Islet precursor cell (in vitro differentiated cells): Measurements from ENCODE around the gene FBRSL1.
"Not testable (repeated sequence)": the region's sequence is repeated elsewhere in the genome, so short reads cannot be mapped to it uniquely, and the experiment has no call there.

Experiments
- DNase-seq: peaks from one replicate; pipeline ENCODE4 v3.0.0-alpha.2; 2018

Gene FBRSL1

DNA sequence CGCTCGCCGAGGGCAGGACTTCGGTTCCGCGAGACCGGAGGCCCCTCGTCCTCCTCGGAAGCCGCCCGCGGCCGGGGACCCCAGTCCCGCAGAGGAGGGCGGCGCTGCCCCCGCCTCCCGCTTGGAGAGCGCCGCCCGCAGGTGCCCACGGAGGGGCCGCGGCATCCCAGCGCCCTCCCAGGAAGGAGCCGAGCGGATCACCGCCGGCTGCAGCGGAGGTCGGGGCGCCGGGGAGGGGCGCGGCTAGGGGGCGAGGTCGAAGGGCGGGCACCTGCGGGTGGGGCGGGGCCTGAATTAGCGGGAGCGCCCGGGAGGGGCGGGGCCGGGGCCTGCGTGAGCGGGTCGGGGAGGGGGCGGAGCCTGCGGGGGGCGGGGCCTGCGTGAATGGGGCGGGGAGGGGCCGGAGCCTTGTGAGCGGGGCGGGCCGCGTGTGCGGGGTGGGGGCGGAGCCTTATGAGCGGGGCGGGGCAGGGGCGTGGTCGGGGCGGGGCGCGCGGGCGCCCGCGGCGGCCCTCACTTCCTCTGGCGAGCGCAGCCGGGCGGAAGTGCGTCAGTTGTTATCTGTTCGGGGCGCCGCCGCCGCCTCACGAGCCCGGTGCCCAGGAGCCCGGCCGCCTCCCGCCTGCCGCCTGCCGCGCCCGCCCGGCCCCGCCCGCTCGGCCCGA, at the start of gene FBRSL1:
TSS of gene FBRSL1 (plus strand) at position 550 of the 665 bp plus-strand sequence.
- DNase-seq: peak; percentile 97

DNA sequence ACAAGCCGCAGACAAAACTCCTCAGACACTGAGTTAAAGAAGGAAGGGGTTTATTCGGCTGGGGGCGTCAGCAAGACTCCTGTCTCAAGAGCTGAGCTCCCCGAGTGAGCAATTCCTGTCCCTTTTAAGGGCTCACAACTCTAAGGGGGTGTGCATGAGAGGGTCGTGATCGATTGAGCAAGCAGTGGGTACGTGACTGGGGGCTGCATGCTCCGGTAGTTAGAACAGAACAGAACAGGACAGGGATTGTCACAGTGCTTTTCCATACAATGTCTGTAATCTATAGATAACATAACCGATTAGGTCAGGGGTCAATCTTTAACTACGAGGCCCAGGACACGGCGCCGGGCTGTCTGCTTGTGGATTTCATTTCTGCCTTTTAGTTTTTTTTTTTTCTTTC, 49.5 kb upstream of the FBRSL1 start:
- not testable (repeated sequence) for DNase-seq

DNA sequence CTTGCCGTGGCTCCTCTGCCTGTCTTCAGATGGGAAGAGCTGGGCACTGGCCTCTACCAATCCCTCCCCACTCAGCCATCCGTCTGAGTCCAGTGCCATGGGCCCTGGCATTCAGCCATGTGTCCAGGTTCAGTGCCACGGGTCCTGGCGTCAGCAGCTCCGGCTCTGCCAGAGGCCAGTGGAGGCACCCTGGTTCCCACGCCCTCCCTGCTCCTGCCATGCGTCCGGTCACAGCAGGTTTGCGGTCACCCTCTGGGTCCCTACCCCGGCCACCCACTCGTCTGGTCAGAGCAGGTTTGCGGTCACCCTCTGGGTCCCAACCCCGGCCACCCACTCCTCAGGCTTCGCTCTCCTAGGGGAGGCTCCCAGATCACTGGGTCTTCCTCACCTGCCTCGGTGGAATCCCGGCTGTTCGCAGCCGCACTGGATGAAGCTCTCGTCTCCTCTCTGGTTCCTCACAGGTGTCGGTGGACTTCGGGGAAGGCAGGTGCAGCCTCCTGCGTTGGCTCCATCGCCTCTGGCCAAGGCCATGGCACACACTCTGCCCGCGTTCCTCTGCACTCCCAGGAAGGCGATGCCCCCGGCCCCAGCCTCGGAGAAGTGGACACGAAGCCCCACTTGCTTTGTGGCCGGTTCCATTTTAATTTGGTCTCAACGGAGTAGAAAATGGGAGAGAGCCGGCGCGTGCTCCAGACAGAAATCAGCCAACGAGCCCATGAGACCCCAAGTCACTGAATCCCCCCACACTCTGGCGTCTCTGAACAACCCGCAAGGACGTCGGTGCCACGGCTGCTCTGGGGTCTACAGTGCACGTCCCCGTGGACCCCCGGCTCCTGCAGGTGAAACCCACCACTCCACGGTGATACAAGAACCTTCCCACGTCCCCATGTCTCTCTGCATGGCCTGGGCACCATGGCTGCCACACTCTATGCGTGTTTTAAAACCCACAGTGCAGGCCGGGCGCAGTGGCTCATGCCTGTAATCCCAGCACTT, 47.8 kb upstream of the FBRSL1 start:
- DNase-seq: no peak

DNA sequence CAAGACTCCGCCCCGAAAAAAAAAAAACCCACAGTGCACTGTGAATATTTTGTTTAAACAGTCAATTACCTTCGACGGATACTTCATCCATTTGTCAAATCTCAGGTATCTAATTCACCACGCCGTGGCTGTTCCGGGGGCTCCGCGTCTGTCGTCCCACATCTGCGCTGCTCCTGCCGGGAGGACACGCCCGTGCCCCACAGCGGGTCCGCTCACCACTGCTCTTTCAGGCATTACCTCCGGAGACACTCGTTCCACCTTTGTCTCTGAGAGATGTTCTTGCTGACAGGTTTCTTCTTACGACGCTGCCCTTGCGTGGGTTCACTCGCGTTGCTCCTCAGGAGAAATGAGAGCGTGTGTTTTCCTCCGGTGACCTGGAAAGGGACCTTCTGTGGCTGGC, 46.9 kb upstream of the FBRSL1 start:
- DNase-seq: no peak

DNA sequence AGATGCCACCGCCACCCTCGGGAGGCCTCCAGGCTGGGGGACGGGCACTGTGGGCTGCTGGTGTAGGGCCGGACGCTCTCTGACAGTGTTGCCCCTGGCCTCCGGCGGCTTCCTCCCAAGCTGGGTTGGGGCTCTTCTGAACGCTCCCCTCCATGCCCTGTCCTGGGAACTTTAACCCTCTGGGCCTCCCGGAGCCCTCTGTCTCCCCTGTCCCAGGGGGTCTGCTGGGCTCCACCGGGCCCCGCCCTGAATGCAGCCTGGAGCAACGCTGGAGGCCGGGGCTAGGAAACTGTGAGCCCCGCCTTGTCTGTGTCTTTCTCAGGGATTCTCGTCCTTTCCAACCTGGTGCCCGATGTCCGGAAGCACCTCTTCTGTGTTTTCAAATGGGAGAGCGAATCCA, 45.7 kb upstream of the FBRSL1 start:
- DNase-seq: no peak

DNA sequence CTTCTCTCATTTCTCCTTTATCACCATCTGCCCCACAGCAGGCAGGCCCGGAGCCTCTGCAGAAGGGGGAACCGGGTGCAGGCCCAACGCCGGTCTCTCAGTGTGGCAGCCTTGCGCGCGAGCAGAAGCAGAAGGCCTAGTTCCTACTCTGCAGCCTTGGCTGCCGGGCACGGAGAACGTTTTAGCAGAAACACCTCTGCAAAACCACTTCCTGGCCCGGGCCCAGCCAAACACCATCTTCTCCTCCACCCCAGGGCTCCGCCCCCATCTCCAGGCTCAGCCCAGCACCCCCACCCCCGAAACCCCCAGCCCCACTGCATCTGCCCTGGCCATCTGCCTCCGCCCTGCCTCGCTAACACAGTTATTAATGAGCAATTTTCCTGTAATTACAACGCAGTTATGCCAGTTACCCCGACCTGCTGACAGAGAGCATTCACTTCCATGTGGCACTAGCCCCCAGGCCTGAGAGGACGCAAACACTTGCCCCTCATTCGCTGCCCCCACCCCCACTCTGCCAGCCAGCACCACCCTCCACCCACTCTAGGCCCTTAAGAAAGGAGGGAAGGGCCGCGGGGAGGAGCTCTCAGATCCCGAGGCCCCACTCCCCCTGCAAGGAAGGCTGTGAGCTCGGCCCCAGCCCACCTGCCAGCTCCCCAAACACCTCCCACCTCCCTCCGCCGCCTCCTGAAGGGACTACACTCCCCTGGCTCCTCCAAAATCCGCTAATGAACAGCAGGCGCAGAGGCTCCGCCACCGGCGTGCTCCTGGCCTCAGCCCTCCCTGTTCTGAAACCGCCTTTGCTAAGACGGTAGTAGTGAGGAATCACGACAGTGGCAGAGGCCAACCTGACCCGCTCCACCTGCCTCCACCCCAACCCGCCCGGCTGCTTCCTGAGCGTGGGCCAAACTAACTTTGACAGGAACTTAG, 44.7 kb upstream of the FBRSL1 start:
- no peak for DNase-seq

DNA sequence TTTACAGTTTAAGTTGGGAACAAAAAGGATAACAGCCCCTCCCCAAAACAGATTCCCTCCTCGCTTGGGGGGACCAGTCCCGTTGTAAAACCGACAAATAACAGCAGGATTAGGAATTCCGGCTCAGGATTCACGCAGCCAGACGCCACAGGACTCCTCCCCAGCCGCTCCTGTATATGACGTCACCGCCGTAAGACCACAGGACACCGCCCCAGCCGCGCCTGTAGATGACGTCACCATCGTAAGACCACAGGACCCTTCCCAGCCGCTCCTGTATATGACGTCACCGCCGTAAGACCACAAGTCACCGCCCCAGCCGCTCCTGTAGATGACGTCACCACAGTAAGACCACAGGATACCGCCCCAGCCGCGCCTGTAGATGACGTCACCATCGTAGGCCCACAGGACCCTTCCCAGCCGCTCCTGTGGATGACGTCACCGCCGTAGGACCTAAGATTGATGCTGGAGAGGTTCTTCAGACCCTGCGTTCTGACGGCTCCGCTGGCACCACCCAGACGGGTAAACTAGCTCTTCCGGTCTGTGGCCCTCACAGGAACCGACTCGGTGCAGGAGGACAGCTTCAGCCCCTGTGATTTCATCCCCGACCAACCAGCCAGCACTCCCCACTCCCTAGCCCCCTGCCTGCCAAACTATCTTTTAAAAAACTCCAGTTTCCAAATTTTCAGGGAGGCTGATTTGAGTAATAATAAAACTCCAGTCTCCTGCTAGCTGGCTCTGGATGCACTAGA, 43.9 kb upstream of the FBRSL1 start:
- DNase-seq: peak; percentile 90

DNA sequence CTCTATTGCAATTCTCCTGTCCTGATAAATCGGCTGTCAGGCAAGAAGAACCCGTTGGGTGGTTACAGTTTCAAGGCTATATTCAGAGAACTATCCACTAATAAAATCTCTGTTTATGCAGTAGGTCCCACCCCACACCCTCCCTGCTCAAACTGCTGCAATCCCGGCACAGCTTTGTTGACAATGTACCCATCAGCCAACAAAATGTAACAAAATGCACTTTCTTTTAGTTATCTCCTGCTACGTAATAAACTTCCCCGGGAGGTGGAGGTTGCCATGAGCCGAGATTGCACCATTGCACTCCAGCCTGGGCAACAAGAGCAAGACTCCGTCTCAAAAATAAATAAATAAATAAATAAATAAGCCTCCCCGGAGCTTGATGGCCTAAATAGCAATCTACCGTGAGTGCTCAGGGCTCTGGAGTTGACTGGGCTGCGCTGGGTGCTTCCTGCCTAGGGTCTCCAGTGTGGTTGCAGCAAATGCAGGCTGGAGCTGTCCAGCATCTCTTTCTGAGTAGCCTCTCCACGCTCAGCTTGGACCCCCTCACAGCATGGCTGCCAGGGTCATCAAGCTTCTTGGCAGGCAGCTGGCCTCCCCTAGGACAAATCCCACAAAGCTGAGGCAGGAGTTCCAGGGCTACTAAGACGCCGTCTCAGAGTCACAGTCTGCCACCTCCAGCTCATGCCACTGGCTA, 43.2 kb upstream of the FBRSL1 start:
- DNase-seq: no peak

DNA sequence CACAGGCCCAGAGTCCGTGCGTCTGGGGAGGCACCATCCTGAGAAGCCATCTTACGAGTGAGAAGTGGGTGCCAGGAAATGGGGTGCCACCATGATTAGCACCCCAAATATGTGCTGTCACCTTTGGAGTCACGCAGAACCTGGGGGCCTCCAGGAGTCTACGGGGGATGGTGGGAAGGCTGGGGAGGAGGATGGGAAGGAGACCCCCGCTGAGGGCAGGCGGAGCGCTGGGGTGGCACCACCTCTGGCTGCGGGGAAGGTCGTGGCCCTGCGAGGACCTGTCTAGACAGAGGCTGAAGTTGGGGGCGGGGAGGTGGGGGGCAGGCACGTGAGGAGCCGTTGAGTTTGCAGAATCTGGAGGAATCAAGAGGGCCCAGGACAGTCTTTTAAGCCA, 42.6 kb upstream of the FBRSL1 start:
- DNase-seq: no peak

DNA sequence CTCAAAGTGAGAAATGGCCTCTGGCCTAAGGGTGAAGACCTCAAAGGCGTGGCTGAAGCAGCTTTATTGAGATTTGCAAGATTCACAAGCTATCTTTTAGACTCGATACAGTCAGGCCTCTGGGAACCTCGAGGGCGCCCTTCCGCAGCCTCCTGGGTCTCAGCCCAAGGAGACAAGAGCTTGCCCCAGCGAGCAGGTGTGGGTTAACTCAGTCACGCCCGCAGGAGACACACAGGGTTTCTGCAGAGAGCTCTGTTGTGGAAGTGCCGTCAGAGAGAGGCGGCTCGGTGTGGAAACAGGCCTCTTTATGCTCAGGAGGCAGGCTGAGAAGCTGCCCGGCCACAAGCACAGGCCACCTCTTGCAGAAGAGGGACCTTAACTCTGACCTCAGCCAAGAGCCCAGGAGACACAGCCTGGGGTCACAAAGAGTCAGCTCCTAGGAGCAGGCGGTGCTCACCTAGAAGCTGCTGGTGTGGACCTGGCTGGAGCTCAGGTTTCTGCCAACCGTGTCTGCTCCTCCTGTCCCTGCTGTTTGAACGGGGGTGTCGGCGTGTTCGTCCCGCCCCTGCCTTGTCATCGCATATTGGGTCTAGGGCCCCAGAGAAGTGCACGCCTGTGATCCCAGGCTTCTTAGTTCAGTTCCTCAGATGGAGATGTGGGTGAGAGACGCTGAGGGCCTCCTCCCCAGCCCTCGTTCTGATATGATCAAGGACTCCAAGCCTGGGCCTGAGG, 42.1 kb upstream of the FBRSL1 start:
- no peak for DNase-seq

DNA sequence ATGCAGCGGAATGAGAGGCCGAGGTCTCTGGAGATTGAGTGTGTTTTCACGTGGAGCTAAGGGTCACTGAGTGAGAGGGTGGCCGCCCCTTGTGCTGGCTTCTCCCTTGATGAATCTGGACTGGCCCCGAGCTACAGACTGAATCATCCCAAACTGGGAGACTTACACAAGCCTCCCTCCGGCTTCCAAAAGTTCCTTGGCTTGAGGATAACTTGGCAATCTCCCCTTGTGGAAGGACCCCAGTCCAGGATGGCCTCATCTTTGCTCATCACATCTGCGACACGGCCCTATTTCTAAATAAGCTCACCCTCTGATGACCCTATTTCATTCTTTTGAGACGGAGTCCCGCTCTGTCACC, 41.5 kb upstream of the FBRSL1 start:
- no peak for DNase-seq

DNA sequence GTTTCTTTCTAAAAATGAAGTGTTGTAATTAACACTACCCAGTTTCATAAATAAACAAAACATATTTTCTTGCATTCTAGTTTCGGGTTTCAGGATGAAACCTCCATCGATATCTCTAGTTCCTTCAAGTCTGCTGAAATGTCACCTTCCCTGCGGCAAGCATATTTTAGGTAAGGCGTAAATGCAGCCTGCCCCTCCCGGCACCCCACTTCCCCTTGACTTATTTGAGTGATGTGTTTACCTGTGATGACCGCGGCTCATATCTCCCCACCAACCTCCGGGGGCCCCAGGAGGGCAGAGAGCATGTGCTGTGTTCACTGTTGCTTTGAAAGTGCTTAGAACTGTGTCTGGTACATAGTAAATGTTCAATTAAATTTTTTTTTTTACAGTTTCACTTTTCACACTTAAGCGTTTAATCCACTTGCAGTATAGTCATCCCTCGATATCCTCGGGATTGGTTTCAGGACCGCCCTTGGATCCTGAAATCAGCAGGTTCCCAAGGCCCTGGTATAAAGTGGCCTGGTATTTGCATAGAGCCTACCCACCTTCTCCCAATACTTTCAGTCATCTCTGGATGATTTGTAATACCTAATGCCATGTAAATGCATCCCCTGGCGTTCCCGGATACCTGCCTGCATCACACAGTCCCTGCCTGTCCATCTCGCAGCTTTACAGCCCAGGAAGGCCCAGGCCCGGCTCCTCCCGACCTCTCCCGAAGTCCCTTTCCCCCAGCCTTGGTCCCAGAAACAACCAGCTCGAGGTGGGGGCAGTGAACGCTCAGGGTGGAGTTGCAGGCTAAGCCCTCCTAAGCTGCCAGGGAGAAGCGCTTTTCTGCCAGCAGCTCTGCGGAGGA, 40.2 kb upstream of the FBRSL1 start:
- no peak for DNase-seq

DNA sequence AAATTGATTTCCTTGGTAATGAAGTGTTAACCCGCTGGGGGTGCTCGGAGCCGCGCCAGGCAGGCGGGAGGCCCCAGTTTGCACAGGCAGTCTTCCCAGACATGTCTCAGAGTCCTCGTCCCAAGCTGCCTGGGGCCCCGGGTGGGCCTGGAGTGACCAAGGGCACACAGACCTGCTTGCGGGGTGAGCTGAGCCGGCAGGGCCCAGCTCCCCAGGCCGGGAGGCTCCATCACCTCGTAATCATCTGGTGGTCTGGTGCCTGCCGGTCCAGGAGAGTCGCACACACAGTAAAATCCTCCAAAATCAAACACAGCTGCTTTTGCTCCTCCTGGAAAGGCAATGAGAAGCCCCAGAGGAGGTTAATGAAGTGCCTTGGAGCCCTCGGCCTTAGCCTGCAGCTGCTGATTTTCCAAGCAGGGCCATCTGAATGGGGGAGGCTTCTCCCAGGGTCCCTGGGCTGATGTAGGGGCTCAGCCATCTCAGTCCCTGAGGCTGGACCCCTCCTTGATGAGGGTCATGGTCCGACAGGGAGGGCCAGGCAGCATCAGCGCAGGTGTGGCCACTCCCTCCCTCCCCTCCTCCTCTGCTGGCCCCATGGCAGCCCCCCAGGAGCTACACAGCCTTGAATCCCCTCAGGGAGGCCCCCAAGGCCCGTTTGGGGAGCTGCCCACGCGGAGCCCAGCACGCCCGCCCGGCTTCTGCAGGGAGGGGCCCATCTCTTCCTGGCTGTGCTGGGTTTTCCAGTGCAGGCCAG, 39.4 kb upstream of the FBRSL1 start:
- DNase-seq: no peak

DNA sequence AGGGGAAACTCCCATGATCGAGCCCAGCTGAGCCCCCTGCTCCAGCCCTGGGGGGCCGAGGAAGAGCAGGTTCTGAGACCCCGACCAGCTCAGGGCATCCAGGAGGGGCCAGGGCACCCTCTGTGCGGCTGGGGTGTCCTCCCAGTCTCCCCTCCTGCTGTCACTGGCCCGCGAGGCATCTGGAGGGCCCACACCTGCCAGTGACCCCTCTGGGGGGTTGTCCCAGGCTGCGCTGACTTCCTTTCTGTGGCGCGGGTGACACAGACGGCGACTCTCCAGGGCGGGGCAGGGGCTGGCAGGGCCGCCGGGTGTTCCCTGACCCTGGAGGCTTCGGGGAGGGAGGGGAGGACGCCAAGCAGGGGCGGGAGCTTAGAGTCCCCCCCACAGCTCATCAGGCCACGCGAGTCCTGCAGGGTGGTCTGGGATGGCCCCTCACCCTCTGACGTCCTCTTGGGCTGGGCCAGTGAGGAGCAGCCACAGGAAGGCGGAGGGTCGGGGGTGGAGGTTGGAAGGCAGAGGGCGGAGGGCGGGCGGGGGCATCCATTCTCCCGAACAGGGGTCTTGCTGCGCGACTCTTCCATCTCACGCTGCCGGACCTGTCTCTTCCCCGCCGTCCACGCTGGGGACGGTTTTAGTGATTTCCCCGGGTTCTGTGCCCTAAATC, 38.6 kb upstream of the FBRSL1 start:
- no peak for DNase-seq

DNA sequence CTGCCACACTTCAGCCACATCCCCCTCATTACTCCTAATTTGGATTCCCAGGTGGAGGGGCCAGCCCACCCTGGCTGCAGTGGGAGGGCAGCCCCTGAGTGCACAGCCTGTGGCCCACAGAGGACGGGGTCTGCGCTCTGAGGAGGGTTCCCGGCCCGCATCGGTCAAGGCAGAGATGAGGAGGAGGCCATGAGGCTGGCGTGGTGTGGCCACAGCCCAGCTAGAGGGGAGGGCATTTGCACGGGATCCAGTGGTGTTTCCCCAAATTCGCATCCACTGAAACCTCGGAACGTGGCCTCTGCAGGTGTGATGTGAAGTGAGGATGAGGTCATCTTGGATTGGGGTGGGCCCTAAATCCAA, 38.1 kb upstream of the FBRSL1 start:
- no peak for DNase-seq

DNA sequence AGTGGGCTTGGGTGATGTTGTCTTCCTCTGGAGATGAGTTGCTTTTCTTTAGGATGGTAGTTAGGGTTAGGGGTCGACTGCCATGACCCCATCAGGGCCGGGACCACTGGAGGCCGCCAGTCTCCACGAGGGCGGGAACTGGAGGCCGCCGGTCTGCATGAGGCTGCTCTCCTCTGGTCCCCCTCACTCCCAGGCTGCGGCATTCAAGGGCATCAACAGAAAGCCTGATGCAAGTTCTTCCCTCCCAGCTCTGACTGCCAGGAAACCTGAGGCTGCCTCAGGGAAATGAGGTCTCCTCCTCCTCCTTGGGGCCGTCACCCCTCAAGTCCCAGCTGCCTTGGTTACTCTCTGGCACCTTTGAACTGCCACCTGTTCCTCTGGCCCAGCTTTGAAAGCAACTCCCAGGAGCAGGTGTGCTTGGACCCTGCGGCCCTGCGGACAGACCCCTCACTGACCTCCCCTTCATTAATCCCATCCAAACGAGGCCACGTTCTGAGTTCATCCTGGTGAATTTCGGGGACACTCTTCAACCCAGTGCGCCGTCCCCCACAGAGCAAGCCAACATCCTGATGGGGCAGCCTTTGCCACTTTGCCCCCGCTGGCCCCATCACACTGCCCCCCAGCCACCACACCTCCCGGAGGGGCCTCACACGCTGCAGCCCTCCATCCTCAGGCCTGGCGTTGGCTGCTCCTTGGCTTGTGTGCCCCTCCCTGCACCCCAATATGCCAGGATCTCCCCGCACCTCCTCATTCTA, 37.2 kb upstream of the FBRSL1 start:
- no peak for DNase-seq

DNA sequence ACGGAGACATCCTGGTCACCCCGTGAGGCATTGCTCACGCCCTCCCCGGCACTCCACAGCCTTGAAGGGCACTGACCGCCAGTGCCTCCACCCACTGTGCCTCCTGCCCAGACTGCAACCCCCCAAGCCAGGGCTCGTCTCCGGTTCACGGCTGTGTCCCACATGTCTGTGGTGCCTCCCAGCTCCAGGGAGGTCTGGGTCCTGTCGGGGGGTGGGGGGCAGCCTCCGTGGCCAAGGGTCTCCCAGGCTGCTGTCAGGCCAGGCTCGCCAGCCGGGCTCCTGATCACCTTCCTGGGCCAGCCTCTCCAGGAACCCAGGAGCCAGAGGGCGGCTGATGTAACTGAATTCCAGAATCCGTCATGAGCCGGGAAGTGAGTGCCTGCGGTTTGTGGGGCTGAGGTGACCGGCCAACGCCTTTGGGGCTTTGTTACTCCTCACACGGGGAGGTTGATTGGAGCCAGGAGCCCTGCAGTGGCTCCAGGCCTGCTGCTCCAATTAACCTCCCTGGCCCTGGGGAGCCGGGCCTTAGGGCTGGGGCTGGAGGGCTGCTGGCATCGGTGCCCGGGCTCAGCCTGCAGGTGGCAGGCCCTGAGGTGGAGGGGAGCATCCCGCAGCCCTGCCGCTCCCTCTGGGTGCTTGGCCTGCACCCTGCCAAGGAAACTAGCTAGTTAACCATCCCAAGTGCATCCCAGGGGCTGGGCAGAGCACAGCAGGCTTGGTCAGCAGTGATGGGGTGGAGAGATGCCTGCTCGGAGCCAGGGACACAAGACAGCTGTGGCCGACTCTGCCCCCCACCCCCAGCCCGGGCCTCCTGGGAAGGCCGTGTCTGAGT, 36.4 kb upstream of the FBRSL1 start:
- DNase-seq: peak; percentile 89
